ENCODE results near the gene PEAK1. TPM values are rescaled to one million over a fixed set of nuclear protein-coding genes. Genes with fewer than 3 reads are reported as not detected.

Gene PEAK1
- total and polyA plus RNA-seq, 10 of the 15 experiments (the other 5 are each of a cell fraction or from before 2014, with no cell fraction given) = 0.62 to 24.2 (median 11.2) TPM

GRCh38 chr15:77418966-77419835 lies 703 bp downstream of the PEAK1 start:
- peak overlapping the region; percentile 82 for H3K9ac ChIP-seq (ENCODE audit: control insufficient read depth, insufficient read depth, low read length)
- H3K36me3 ChIP-seq (ENCODE audit: control insufficient read depth in 2 of 2, insufficient read depth in 2 of 2, low read length in 1 of 2) = no peaks in the 10 kb centered on the region
- ATAC-seq (0 out of 3 replicates have a peak, but pooled peaks have one; percentile 0), FAIRE-seq (no peak), DNase-seq (ENCODE audit: low read depth, low spot score) (no peak)
- intact Hi-C loops (cut with micrococcal nuclease; ENCODE audit: unreplicated experiment) = no loop called here
- peak overlapping the region; percentile 84 for H3K4me3 ChIP-seq
- ChIA-PET POLR2A (interaction anchor here (0.7 to 2.1 kb wide), 7 partner anchors 9 to 294 kb away, joined by 3 to 20 read pairs (median 3); no protein-coding TSS in a partner anchor), RAD21 (ENCODE audit: unreplicated experiment) (interaction anchor here (0.7 to 4.2 kb wide), 7 partner anchors 10 to 239 kb away, joined by 4 to 49 read pairs (median 5); no protein-coding TSS in a partner anchor), SMC1A (ENCODE audit: uncharacterized antibody, unreplicated experiment) (interaction anchor here (0.7 to 7.6 kb wide), 13 partner anchors 10 to 306 kb away, joined by 3 to 107 read pairs (median 4); no protein-coding TSS in a partner anchor), CTCF (interaction anchor here (0.8 to 4.2 kb wide), 14 partner anchors 9 to 446 kb away, joined by 3 to 33 read pairs (median 4); no protein-coding TSS in a partner anchor)
- no peaks in the 10 kb centered on the region for H4K20me1 ChIP-seq (ENCODE audit: control insufficient read depth, insufficient read depth)
- BruUV-seq (replicated peaks) = no TSS peak
- H3K27me3 ChIP-seq (replicated peaks in 1 of 2; ENCODE audit: control insufficient read depth in 2 of 2, insufficient read depth in 2 of 2, low read length in 1 of 2) = no peaks in the 10 kb centered on the region
- H2AFZ ChIP-seq (ENCODE audit: control insufficient read depth, low read depth, low read length) = peak overlapping the region; percentile 86
- H3K27ac ChIP-seq (ENCODE audit: control insufficient read depth, insufficient read depth) = peak overlapping the region; percentile 71
- WGBS (ENCODE audit: insufficient coverage, insufficient replicate concordance, low lambda C conversion rate, missing lambda C conversion rate) = 3% methylated on average over 30 of the region's 72 CpGs
- H3K79me2 ChIP-seq (ENCODE audit: control insufficient read depth, insufficient read depth, low read length) = peaks cover 51% of the 10 kb centered on the region
- H3K4me2 ChIP-seq (ENCODE audit: control insufficient read depth, insufficient read depth) = peak overlapping the region; percentile 89
- H3K9me3 ChIP-seq (replicated peaks; ENCODE audit: control insufficient read depth, insufficient read depth, low read length) = no peaks in the 10 kb centered on the region
- in situ Hi-C loops (cut with MboI) = no loop called here
- no peaks in the 10 kb centered on the region; the same call in 1 of the 2 replicates for H3K4me1 ChIP-seq (ENCODE audit: control insufficient read depth, insufficient read depth, low read length)
- no peak for TF ChIP-seq STAT1 (conservative IDR thresholded peaks at IDR 0.05)
- no peak for TF ChIP-seq ASH2L (IDR thresholded peaks at IDR 0.05; ENCODE audit: borderline replicate concordance, low read depth)
- TF ChIP-seq NBN (IDR thresholded peaks at IDR 0.05) = no peak
- no peak for TF ChIP-seq CBFB (IDR thresholded peaks at IDR 0.05; ENCODE audit: low read depth)
- TF ChIP-seq HDGF (IDR thresholded peaks at IDR 0.05) = no peak
- TF ChIP-seq DPF2 (IDR thresholded peaks at IDR 0.05) = peak; percentile 33; the same call in 1 of the 2 replicates
- no peak for TF ChIP-seq NFXL1 (IDR thresholded peaks at IDR 0.05; ENCODE audit: borderline replicate concordance)
- peak; percentile 64 for TF ChIP-seq IKZF1 (conservative IDR thresholded peaks at IDR 0.05)
- TF ChIP-seq, protein P1, sequence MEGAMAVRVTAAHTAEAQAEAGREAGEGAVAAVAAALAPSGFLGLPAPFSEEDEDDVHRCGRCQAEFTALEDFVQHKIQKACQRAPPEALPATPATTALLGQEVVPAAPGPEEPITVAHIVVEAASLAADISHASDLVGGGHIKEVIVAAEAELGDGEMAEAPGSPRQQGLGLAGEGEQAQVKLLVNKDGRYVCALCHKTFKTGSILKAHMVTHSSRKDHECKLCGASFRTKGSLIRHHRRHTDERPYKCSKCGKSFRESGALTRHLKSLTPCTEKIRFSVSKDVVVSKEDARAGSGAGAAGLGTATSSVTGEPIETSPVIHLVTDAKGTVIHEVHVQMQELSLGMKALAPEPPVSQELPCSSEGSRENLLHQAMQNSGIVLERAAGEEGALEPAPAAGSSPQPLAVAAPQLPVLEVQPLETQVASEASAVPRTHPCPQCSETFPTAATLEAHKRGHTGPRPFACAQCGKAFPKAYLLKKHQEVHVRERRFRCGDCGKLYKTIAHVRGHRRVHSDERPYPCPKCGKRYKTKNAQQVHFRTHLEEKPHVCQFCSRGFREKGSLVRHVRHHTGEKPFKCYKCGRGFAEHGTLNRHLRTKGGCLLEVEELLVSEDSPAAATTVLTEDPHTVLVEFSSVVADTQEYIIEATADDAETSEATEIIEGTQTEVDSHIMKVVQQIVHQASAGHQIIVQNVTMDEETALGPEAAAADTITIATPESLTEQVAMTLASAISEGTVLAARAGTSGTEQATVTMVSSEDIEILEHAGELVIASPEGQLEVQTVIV (IDR thresholded peaks at IDR 0.05; ENCODE audit: borderline replicate concordance, partially characterized antibody) = no peak
- no peak for TF ChIP-seq STAT3 (IDR thresholded peaks at IDR 0.05; ENCODE audit: low read depth, low read length)
- no peak for TF ChIP-seq RBBP5 (conservative IDR thresholded peaks at IDR 0.05)
- TF ChIP-seq EGR1 (IDR thresholded peaks at IDR 0.05; ENCODE audit: borderline replicate concordance in 1 of 2, low read depth in 2 of 2, low read length in 2 of 2) = peak in 1 of 2 experiments; percentile 63; a peak in 1 of 3 replicates
- TF ChIP-seq, protein P2, sequence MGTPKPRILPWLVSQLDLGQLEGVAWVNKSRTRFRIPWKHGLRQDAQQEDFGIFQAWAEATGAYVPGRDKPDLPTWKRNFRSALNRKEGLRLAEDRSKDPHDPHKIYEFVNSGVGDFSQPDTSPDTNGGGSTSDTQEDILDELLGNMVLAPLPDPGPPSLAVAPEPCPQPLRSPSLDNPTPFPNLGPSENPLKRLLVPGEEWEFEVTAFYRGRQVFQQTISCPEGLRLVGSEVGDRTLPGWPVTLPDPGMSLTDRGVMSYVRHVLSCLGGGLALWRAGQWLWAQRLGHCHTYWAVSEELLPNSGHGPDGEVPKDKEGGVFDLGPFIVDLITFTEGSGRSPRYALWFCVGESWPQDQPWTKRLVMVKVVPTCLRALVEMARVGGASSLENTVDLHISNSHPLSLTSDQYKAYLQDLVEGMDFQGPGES (IDR thresholded peaks at IDR 0.05) = no peak
- no peak for TF ChIP-seq CHD1 (IDR thresholded peaks at IDR 0.05; ENCODE audit: low read depth, low read length)
- TF ChIP-seq ZSCAN29 (IDR thresholded peaks at IDR 0.05) = 0 out of 2 replicates have a peak, but pooled peaks have one; percentile 20
- TF ChIP-seq JUND (IDR thresholded peaks at IDR 0.05; ENCODE audit: low read depth, low read length) = no peak
- no peak for TF ChIP-seq FOS (IDR thresholded peaks at IDR 0.05; ENCODE audit: borderline replicate concordance, extremely low read depth, insufficient read length)
- TF ChIP-seq EZH2 (IDR thresholded peaks at IDR 0.05; ENCODE audit: borderline replicate concordance, control insufficient read depth, low read depth, low read length) = no peak
- no peak for TF ChIP-seq HCFC1 (IDR thresholded peaks at IDR 0.05; ENCODE audit: low read length)
- TF ChIP-seq TAF1 (IDR thresholded peaks at IDR 0.05; ENCODE audit: borderline replicate concordance, low read depth, low read length) = no peak
- TF ChIP-seq MXI1 (IDR thresholded peaks at IDR 0.05; ENCODE audit: low read depth, low read length) = peak; percentile 32; the same call in 1 of the 2 replicates
- TF ChIP-seq EED (IDR thresholded peaks at IDR 0.05; ENCODE audit: low read depth) = 0 out of 2 replicates have a peak, but pooled peaks have one; percentile 36

Data from GM12878 (cell line).